ENCODE data around the gene FXYD3.

DNA sequence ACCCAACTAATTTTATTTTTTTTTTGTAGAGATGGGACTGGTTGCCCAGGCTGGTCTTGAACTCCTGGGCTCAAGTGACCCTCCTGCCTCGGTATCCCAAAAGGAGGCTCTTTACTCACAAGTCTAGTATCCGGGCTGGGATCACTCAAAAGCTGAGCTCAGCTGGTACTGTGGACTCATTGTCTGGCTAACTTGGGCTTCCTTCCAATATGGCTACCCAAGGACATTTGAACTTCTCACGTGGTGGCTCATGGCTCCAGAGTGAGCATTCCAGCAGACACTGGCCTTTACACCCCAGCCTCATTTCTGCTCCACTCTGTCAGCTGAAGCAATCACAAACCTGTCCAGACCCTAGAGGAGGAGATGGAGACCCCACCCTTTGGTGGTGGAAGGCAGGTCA is 45.2 kb upstream of the FXYD3 start:
- TF ChIP-seq POLR2A (IDR thresholded peaks at IDR 0.05), result no peak
- TF ChIP-seq, protein P1, sequence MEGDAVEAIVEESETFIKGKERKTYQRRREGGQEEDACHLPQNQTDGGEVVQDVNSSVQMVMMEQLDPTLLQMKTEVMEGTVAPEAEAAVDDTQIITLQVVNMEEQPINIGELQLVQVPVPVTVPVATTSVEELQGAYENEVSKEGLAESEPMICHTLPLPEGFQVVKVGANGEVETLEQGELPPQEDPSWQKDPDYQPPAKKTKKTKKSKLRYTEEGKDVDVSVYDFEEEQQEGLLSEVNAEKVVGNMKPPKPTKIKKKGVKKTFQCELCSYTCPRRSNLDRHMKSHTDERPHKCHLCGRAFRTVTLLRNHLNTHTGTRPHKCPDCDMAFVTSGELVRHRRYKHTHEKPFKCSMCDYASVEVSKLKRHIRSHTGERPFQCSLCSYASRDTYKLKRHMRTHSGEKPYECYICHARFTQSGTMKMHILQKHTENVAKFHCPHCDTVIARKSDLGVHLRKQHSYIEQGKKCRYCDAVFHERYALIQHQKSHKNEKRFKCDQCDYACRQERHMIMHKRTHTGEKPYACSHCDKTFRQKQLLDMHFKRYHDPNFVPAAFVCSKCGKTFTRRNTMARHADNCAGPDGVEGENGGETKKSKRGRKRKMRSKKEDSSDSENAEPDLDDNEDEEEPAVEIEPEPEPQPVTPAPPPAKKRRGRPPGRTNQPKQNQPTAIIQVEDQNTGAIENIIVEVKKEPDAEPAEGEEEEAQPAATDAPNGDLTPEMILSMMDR (IDR thresholded peaks at IDR 0.05), result no peak

Data from esophagus squamous epithelium (tissue), 4 donors.